Activated T-cell treated with anti-CD3 and anti-CD28 coated beads for 24 hours (primary cell): Measurements from ENCODE around the gene SULT1B1.
"Not testable (repeated sequence)": the region's sequence is repeated elsewhere in the genome, so short reads cannot be mapped to it uniquely, and the experiment has no call there.

Experiments
- DNase-seq: peaks from one replicate; pipeline ENCODE4 v3.0.0-alpha.2; 2020; ENCODE audit warnings: low read depth

The SULT1B1 gene

DNA sequence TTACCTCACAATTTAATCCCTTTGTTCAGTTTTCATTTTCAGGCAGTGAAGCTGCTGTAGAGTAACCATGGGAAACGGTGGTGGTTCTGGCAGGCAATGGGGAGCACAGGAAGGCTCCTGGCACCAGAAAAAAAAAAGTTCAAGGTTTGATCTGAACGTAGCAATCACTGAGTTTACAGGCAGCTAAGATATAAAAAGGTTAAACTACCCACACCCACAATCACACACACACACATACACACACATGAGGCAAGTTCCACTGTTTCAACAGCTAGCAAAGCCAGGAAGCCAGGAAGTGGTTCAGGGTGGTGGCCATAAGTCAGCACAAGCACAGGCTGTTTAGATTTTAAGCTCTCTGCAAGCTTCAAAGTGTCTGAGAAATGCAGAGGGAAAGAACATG, at the start of gene SULT1B1:
TSS of gene SULT1B1 (minus strand) at position 166 of the 400 bp plus-strand sequence. CDS start 5,403 bp downstream, outside the sequence.
- DNase-seq, result peak; percentile 6

DNA sequence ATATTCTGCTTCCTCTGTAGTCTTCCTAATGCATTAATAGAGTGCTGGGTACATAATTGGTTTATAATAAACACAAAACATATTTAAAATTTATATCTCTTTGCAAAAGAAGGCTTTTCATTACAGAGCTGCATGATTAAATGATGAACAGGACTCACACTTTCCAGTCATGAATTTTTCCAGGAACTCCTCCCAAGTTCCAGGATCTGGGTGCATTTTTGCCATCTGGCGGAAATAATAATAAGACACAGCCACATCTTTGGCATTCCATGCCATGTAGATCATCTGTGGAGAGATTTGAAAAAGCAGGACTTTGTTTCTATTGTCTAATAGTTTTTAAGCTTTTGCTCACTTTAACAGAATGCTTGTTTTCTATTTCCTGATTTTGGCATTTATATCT, 40.2 kb upstream of the SULT1B1 start:
- DNase-seq, result no peak

DNA sequence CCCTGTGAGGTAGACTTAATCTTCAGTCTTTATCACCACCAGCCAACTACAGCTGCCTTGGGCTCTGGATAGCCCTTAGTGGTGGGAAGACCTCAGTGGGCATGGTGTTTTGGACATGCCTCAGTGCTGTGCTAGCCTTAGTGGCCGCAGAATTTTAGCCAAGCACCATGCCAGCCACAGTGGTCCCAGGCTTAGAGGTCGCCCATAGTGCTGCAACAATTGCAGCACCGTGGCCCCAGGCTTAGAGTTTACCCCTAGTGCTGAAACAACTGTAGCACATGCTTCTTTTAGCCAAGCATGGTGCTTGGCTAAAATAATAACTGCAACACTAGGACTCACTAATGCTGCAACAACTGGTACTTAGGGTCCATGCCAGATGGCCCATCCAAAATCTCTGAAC, 38.9 kb upstream of the SULT1B1 start:
- no peak for DNase-seq

DNA sequence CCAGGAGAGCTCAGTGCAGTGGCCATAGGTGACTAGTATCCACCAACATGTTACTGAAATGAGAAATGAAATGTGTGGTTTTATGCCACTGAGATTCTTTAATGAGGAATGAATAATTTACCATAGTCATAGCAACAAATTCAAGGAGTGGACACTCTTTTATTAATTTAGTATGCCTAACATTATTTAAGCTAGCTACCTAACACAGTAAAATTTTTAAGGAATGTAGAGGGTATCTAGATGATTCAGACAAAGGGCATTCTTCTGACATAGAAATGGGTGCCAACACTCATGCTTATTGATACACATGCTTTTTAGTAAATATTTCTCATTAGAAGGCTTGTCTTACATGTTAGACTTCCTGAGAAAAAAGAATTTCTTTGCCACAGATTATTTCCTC, 33.3 kb upstream of the SULT1B1 start:
- DNase-seq, result no peak

GRCh38 chr4:69787879-69788278, 27.5 kb upstream of the SULT1B1 start:
- DNase-seq, result no peak

GRCh38 chr4:69786547-69786946, 26.1 kb upstream of the SULT1B1 start:
- no peak for DNase-seq

- DNase-seq, result no peak
These were observed 24.9 kb upstream of the SULT1B1 start for GRCh38 chr4:69785211-69785831.

GRCh38 chr4:69782651-69783310, 22.4 kb upstream of the SULT1B1 start:
- DNase-seq, result no peak

DNA sequence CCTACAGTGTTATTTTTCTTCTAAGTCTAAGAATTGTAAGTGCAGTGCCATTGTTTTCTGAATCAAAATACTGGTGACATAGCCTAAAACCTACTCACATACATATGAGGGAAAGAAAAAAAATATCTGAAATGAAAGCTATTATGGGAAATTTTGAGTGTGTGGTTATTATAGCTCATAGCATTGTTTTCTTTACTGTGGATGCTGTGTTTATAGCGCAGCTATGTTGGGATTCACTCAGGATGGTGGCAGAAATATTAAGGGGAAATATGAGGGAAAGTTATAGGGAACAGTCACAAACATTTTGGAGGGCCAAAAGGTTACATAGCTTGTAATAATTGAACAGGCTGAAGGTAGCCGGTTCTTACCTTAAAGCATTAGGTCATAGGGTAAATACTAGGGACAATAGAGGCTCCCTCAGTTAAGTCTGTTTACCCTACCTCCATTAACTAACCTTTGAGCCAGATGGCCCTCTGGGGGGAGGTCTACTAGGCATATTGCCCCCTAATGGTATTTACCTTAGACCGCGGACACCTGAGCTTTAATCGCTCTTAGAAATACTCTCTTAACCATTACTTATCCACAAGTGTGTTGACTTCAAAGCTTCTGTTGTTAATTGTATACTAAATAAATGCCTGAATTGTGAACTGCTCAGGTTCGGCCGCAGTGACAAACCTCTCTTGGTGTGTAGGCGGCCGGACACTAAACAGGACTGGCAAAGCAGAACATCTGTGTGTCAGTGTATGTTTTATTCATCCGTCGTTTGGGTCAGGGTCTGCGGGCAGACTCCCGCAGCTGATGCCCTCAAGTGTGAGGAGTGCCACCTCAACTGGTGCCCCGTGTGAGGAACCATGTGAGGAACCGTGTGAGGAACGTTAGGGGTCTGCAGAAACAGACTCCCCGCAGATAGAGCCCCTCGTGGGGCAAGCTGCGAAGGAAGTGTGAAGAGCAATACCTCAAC, 21.3 kb upstream of the SULT1B1 start:
- no peak for DNase-seq

DNA sequence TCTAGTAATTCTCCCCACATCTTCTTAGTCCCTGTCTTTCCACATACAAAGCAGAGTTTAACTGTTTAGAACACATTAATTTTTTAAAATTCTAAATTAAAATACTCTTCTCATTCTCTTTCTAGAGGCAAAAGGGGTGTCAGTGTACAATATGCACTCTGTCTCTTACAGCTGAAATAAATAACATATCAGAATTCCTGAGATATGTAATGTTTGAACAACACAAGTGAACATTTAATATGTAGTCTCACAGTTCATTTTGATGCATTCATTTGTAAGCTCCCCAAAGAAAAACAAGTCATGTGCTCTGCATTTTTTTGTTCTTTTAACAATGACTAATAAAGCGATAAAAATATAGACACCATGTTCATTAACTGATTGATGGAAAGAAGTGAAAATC, 19.7 kb upstream of the SULT1B1 start:
- no peak for DNase-seq

DNA sequence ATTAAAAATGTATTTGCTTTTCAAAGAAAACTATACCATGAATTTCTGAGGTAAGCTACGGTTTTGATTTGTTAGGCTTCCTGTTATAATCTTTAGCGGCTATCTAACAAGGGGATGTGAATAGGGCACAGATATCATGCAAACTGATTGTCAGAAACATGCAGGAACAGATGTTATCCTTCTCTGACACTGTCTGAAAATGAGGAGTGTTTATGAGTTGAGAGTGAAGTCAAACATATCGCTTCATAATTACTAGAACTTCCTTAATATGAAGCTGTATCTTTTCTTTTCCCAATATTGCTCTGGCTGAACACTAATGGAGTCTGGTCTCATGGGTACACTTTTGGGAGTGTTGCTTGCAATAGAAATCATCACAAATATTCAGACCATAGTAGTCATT, 16.3 kb upstream of the SULT1B1 start:
- no peak for DNase-seq

- DNase-seq, result no peak
These were observed 15.0 kb upstream of the SULT1B1 start for GRCh38 chr4:69775321-69775867.

DNA sequence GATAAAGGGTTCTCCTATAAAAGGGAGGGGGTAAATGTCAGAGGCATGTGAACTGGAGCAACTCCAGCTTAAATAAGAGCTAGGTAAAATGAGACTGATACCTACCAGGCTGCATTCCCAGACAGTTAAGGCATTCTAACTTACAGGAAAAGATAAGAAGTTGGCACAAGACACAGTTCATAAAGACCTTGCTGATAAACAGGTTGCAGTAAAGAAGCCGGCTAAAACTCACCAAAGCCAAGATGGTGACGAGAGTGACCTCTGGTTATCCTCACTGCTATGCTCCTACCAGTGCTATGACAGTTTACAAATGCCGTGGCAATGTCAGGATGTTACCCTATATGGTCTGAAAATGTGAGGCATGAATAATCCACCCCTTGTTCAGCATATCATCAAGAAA, 13.1 kb upstream of the SULT1B1 start:
- DNase-seq, result no peak

- DNase-seq, result not testable (repeated sequence)
These were observed 8.1 kb upstream of the SULT1B1 start for GRCh38 chr4:69768554-69768953.

- no peak for DNase-seq
These were observed 5.3 kb upstream of the SULT1B1 start for GRCh38 chr4:69765751-69766150.

DNA sequence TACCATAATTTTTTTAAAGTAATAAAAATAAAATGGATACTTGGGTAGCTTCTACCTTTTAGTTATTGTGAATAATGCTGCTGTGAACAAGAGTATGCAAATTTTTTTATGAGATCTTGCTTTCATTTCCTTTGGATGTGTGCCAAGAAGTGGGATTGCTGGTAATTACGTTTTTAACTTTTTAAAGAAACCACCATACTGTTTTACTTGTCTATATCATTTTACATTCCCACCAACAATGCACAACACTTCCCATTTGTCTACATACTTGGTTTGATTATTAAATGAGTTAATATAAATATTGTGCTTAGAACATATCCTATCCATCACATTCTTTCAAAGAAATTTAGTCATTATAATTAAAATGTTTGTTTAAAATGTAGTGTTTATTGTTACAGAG, 3.9 kb upstream of the SULT1B1 start:
- DNase-seq, result no peak

GRCh38 chr4:69763233-69763632, 2.8 kb upstream of the SULT1B1 start:
- DNase-seq, result no peak

GRCh38 chr4:69759189-69759604, 1.2 kb downstream of the SULT1B1 start:
- no peak for DNase-seq

DNA sequence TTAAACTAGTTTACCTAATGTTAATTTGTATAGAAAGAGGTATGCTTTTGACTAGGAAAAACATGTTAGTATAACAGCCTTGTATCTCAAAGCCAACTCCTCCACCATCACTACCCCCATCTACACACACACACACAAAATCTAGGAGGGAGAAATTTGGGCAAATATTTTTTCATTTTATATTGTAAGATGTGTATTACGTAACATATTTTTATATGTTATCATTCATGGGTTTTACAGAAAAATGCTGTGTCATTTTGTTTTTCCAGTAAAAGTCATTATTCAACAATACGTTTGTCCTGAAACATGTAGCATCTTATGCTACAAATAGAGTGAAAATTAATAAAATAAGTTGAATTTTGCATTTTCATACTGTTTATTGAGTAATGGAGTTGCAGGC, 3.0 kb downstream of the SULT1B1 start:
- no peak for DNase-seq

DNA sequence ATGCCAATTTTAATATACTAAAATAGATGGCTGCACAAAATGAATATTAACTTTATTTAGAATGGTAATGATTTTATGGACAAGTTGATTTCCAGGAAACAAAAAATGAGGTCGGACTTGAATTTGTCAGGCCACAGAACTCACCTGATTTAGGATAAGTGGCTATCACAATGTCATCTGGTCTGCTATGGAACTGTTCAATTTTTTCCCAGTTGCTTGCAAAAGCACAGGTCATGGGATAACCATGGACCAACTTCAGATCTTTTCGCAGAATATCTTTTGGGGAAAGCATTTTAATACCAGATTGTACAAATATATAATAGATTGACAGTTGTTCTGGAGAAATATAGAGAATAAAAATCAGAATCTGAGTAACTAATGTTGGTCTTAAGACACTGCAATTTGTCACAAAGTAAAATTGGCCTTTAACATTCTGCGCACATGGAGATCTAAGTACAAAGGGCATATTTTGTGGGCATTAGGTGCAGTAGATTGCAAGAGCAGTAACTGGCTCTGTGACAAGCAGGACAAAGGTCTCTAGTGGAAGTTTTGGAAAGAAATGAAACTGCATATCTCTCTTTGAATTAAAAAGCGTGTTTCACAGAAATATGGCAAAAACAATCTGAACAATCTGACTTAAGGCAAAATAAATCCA, 5.4 kb downstream of the SULT1B1 start:
- DNase-seq, result no peak

- DNase-seq, result no peak
These were observed 6.7 kb downstream of the SULT1B1 start for GRCh38 chr4:69753686-69754085.

GRCh38 chr4:69750346-69750745, 10.1 kb downstream of the SULT1B1 start:
- no peak for DNase-seq
